H1 (cell line): ENCODE results near the gene GSDME. TPM values are rescaled to one million over a fixed set of nuclear protein-coding genes. Genes with fewer than 3 reads are reported as not detected.

ENCODE experiments used
- CTCF ChIA-PET: fragments of 300-600 bp; sonication (Branson Sonifier 250); formaldehyde crosslinking; loops from one replicate; lab custom pipeline; 2021; ENCODE audit not compliant: partially characterized antibody; lab: Charles Lee
- POLR2A ChIA-PET: fragments of 300-600 bp; sonication (Branson Sonifier 250); formaldehyde crosslinking; loops from one replicate; lab custom pipeline; 2021; ENCODE audit warnings: inconsistent platforms; ENCODE audit not compliant: partially characterized antibody; lab: Charles Lee
- DNase-seq, 2 experiments: peaks; one replicate each; pipeline versions ENCODE4 v3.0.0 to v3.0.0-alpha.2; 2010 to 2022; ENCODE audit warnings: low spot score in 2 of 2, low read depth in 1 of 2, mixed read lengths in 1 of 2
- FAIRE-seq: peaks from 2 replicates; lab custom pipeline; 2011; peaks lifted over from hg19 to GRCh38; lab: Jason Lieb, UNC
- H2AFZ ChIP-seq: 2 replicates; pipeline ENCODE4 v1.8.1; 2012; ENCODE audit warnings: low read length, inconsistent platforms
- H2AK5ac ChIP-seq: 2 replicates; pipeline ENCODE4 v1.6.1; 2013; ENCODE audit warnings: low read depth, low read length
- H2BK120ac ChIP-seq: replicated peaks from 2 replicates; pipeline ENCODE3; 2013; ENCODE audit warnings: low read depth, low read length, inconsistent platforms
- H2BK12ac ChIP-seq: 2 replicates; pipeline ENCODE4 v1.6.1; 2013; ENCODE audit warnings: low read depth, low read length
- H2BK15ac ChIP-seq: 2 replicates; pipeline ENCODE4 v1.6.1; 2013; ENCODE audit warnings: low read length
- H2BK20ac ChIP-seq: 2 replicates; pipeline ENCODE4 v1.6.1; 2013; ENCODE audit warnings: low read length
- H2BK5ac ChIP-seq: 2 replicates; pipeline ENCODE4 v1.6.1; 2013; ENCODE audit warnings: low read depth, low read length
- H3K14ac ChIP-seq: 2 replicates; pipeline ENCODE4 v1.6.1; 2013; ENCODE audit warnings: inconsistent platforms; ENCODE audit not compliant: insufficient read length
- H3K18ac ChIP-seq: 2 replicates; pipeline ENCODE4 v1.6.1; 2013; ENCODE audit warnings: low read length; ENCODE audit errors: extremely low read depth
- H3K23ac ChIP-seq: 2 replicates; pipeline ENCODE4 v1.6.1; 2013; ENCODE audit warnings: inconsistent platforms; ENCODE audit not compliant: insufficient read length
- H3K23me2 ChIP-seq: 2 replicates; pipeline ENCODE4 v1.6.1; 2013; ENCODE audit warnings: low read depth, low read length
- H3K27ac ChIP-seq: 2 replicates; pipeline ENCODE4 v1.6.1; 2011; ENCODE audit warnings: low read depth, low read length, inconsistent platforms
- H3K27me3 ChIP-seq, 4 experiments: replicated peaks in 1 of 4; 1 replicate in 1 of 4; 2 replicates in 3 of 4; pipeline versions ENCODE4 v1.6.1 to v1.8.1; 2011 to 2013; ENCODE audit warnings: low read length in 3 of 4, mild to moderate bottlenecking in 3 of 4, inconsistent platforms in 2 of 4, mixed read lengths in 2 of 4, moderate library complexity in 1 of 4; ENCODE audit not compliant: control insufficient read depth in 3 of 4, insufficient read depth in 3 of 4; ENCODE audit errors: extremely low read depth in 1 of 4
- H3K36me3 ChIP-seq, 4 experiments: 2 replicates each; pipeline versions ENCODE4 v1.6.1 to v1.8.1; 2011 to 2013; ENCODE audit warnings: mild to moderate bottlenecking in 4 of 4, low read length in 3 of 4, moderate library complexity in 2 of 4, control low read depth in 1 of 4, inconsistent platforms in 1 of 4; ENCODE audit not compliant: insufficient read depth in 4 of 4, control insufficient read depth in 2 of 4
- H3K4ac ChIP-seq: replicated peaks from 2 replicates; pipeline ENCODE3; 2013; ENCODE audit warnings: low read length, low read depth, mixed read lengths, inconsistent platforms; ENCODE audit not compliant: insufficient read length
- H3K4me1 ChIP-seq, 4 experiments: replicated peaks in 1 of 4; 1 replicate in 1 of 4; 2 replicates in 3 of 4; pipeline versions ENCODE4 v1.6.1 to v1.8.1; 2011 to 2013; ENCODE audit warnings: low read length in 3 of 4, inconsistent platforms in 2 of 4, mixed read lengths in 1 of 4; ENCODE audit not compliant: insufficient read depth in 4 of 4, control insufficient read depth in 3 of 4
- H3K4me2 ChIP-seq, 2 experiments: 2 replicates each; pipeline versions ENCODE4 v1.6.1 to v1.8.1; 2011 to 2013; ENCODE audit warnings: low read depth in 2 of 2, low read length in 2 of 2, control low read depth in 1 of 2, inconsistent platforms in 1 of 2, mild to moderate bottlenecking in 1 of 2; ENCODE audit not compliant: insufficient read depth in 1 of 2
- H3K4me3 ChIP-seq, 4 experiments: fragments of 200-600, 300-600 bp in 1 of 4; sonication (generic), shearing (Covaris generic), sonication (Bioruptor Twin) in 1 of 4; 2 replicates each; pipeline versions ENCODE4 v1.5.1 to v1.8.1; 2011 to 2016; ENCODE audit warnings: low read length in 4 of 4, low read depth in 3 of 4, control low read depth in 2 of 4, inconsistent platforms in 2 of 4, mild to moderate bottlenecking in 2 of 4, mixed read lengths in 1 of 4, moderate library complexity in 1 of 4; ENCODE audit not compliant: insufficient read depth in 2 of 4; ENCODE audit errors: extremely low read depth in 1 of 4
- H3K56ac ChIP-seq: replicated peaks from 2 replicates; pipeline ENCODE3; 2013; ENCODE audit warnings: low read depth, mild to moderate bottlenecking, mixed read lengths, low read length, inconsistent platforms; ENCODE audit not compliant: insufficient read length
- H3K79me1 ChIP-seq: 2 replicates; pipeline ENCODE4 v1.6.1; 2013; ENCODE audit warnings: low read depth, low read length, control low read depth
- H3K79me2 ChIP-seq, 2 experiments: 2 replicates each; pipeline versions ENCODE4 v1.6.1 to v1.8.1; 2012 to 2013; ENCODE audit warnings: low read length in 2 of 2, mild to moderate bottlenecking in 2 of 2, inconsistent platforms in 1 of 2; ENCODE audit not compliant: insufficient read depth in 2 of 2, control insufficient read depth in 1 of 2
- H3K9ac ChIP-seq, 4 experiments: replicated peaks in 1 of 4; 1 replicate in 1 of 4; 2 replicates in 3 of 4; pipeline versions ENCODE4 v1.6.1 to v1.8.1; 2011 to 2013; ENCODE audit warnings: low read depth in 3 of 4, low read length in 3 of 4, control low read depth in 2 of 4, mild to moderate bottlenecking in 2 of 4, moderate library complexity in 2 of 4, inconsistent platforms in 1 of 4; ENCODE audit errors: extremely low read depth in 1 of 4
- H3K9me3 ChIP-seq, 2 experiments: 2 replicates each; pipeline versions ENCODE4 v1.6.1 to v1.8.1; 2012 to 2013; ENCODE audit warnings: mild to moderate bottlenecking in 2 of 2, moderate library complexity in 2 of 2, control low read depth in 1 of 2, inconsistent platforms in 1 of 2, low read depth in 1 of 2, low read length in 1 of 2, mixed read lengths in 1 of 2; ENCODE audit not compliant: insufficient read depth in 2 of 2
- H4K20me1 ChIP-seq, 2 experiments: replicated peaks in 1 of 2; 2 replicates each; pipeline versions ENCODE3 to v1.8.1; 2011 to 2013; ENCODE audit warnings: inconsistent platforms in 2 of 2, low read length in 2 of 2, mild to moderate bottlenecking in 1 of 2; ENCODE audit not compliant: insufficient read depth in 2 of 2, control insufficient read depth in 1 of 2
- H4K5ac ChIP-seq: 2 replicates; pipeline ENCODE4 v1.6.1; 2013; ENCODE audit warnings: low read length, low read depth, mixed read lengths, inconsistent platforms; ENCODE audit not compliant: insufficient read length
- H4K8ac ChIP-seq: 2 replicates; pipeline ENCODE4 v1.8.0; 2013; ENCODE audit warnings: mild to moderate bottlenecking, moderate library complexity, low read length, inconsistent platforms; ENCODE audit not compliant: insufficient read depth; ENCODE audit errors: extremely low read depth
- H4K91ac ChIP-seq: replicated peaks from 2 replicates; pipeline ENCODE3; 2013; ENCODE audit warnings: low read length, mixed read lengths, inconsistent platforms; ENCODE audit not compliant: insufficient read length
- BRCA1 ChIP-seq: IDR thresholded peaks from 2 replicates; pipeline ENCODE4 v1.6.1; 2012; ENCODE audit warnings: low read depth, low read length, improper control_type of control experiment
- CHD1 ChIP-seq: IDR thresholded peaks from 2 replicates; pipeline ENCODE4 v1.6.1; 2012; ENCODE audit warnings: low read depth, low read length, improper control_type of control experiment
- CHD2 ChIP-seq: IDR thresholded peaks from 2 replicates; pipeline ENCODE4 v1.6.1; 2012; ENCODE audit warnings: low read length, improper control_type of control experiment
- EP300 ChIP-seq, 2 experiments: IDR thresholded peaks; 1 replicate in 1 of 2; 2 replicates in 1 of 2; pipeline ENCODE4 v1.6.1; 2011 to 2012; ENCODE audit warnings: low read depth in 2 of 2, low read length in 2 of 2, mild to moderate bottlenecking in 2 of 2, borderline replicate concordance in 1 of 2, inconsistent platforms in 1 of 2, moderate library complexity in 1 of 2
- GABPA ChIP-seq: IDR thresholded peaks from 2 replicates; pipeline ENCODE4 v1.6.1; 2011; ENCODE audit warnings: mild to moderate bottlenecking, low read length, moderate library complexity, borderline replicate concordance; ENCODE audit not compliant: insufficient read depth
- JUND ChIP-seq: IDR thresholded peaks from 2 replicates; pipeline ENCODE4 v1.6.1; 2011; ENCODE audit warnings: mild to moderate bottlenecking, improper control_type of control experiment, low read length
- NRF1 ChIP-seq: IDR thresholded peaks from 2 replicates; pipeline ENCODE4 v1.6.1; 2011; ENCODE audit warnings: mild to moderate bottlenecking, low read depth, low read length, improper control_type of control experiment
- POLR2AphosphoS5 ChIP-seq: IDR thresholded peaks from 2 replicates; pipeline ENCODE4 v1.6.1; 2011; ENCODE audit warnings: low read depth, low read length
- RBBP5 ChIP-seq: IDR thresholded peaks from 2 replicates; pipeline ENCODE4 v1.7.1; 2012; ENCODE audit warnings: low read depth, mild to moderate bottlenecking, inconsistent platforms, low read length, moderate library complexity, borderline replicate concordance
- RFX5 ChIP-seq: IDR thresholded peaks from 2 replicates; pipeline ENCODE4 v1.6.1; 2011; ENCODE audit warnings: low read depth, low read length, improper control_type of control experiment, borderline replicate concordance
- SP2 ChIP-seq: IDR thresholded peaks from 2 replicates; pipeline ENCODE4 v1.6.1; 2012; ENCODE audit warnings: mild to moderate bottlenecking, low read length, inconsistent platforms
- TCF12 ChIP-seq: IDR thresholded peaks from 2 replicates; pipeline ENCODE4 v1.6.1; 2011; ENCODE audit warnings: low read depth, mild to moderate bottlenecking, low read length
- WGBS, 2 experiments: shearing (Covaris generic) in 1 of 2; methylation state at CpG; one replicate each; pipeline versions ENCODE4 v1.1.6 to v1.1.7; 2013 to 2015; ENCODE audit warnings: low lambda C conversion rate in 2 of 2, mixed read lengths in 2 of 2, inconsistent platforms in 1 of 2, low coverage in 1 of 2, missing lambda C conversion rate in 1 of 2; ENCODE audit not compliant: insufficient replicate concordance in 2 of 2, insufficient coverage in 1 of 2, insufficient read length in 1 of 2; ENCODE audit errors: extremely low coverage in 1 of 2, missing lambda C conversion rate in 1 of 2; 5-methylcytosine and 5-hydroxymethylcytosine counted together
- polyA plus RNA-seq, 7 experiments: library from polyadenylated mRNA; depleted of rRNA in 3 of 7; stranded (reverse) in 5 of 7; unstranded in 2 of 7; fragments of >200 nt in 5 of 7; fragments of 200-250 nt in 2 of 7; gene quantifications; 1 replicate in 5 of 7; 2 replicates in 1 of 7; 4 replicates in 1 of 7; pipeline versions ENCODE4 v1.2.1 to v1.2.3, GENCODE V29; 2011 to 2013; ENCODE audit warnings: missing spikeins in 2 of 7, mixed read lengths in 2 of 7
- total RNA-seq: library from RNA; stranded (reverse); fragmentation: NEBNext Ultra II Directional; extraction: Animal tissue kit (Norgen Biotek cat#: 25700); gene quantifications from 2 replicates; pipeline ENCODE4 v1.2.1, GENCODE V29; 2021
- TF ChIP-seq, protein P1 (sequence below): IDR thresholded peaks from 2 replicates; pipeline ENCODE4 v1.6.1; 2012; ENCODE audit warnings: inconsistent platforms

GSDME gene
- total and polyA plus RNA-seq, 2 of the 8 experiments (the other 6 are each of a cell fraction or from before 2014, with no cell fraction given) = 5.4 to 7.6 TPM

DNA sequence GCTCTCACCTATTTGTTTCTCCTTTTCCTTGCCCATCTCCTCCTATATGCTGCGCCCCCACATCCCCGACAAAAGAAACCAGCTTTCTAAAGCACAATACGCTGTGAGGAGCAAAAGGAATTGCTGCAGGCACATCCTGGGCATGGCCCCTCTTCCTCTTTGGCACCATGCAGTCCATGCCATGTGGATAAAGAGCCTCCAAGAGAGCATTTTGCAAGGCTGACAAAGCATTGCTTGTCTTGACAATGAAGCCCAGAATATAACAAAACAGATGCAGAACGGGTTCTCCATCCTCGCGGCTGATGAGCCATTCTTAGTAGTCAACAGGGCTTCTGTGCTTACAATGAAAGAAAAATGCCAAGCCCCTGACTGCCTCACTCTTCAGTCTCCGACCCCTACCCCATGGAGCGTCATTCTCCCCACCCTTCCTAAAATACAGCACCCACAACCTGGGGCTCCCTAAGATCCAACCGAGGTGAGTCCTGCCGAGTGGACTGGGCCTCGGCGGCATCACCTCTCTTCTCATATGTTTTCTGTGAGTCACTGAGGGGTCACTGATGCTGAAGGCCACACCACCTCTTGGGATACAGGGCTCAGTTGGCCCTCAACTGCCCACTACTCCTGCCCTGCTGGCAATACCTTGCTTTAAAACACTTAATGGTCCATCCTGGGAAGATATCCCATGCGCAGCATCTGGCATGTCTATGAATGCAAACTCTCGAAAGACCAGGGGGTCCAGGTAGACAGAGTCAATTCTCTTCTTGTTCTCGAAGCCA is 47.5 kb downstream of the GSDME start:
- ChIA-PET CTCF (interaction anchor here (0.7 to 2.4 kb wide), 6 partner anchors 9 to 134 kb away, joined by 3 to 12 read pairs (median 4); no protein-coding TSS in a partner anchor), POLR2A (no interaction called here)
- Histone ChIP-seq H2BK120ac (no peak overlapping the region), H4K91ac (no peak overlapping the region), H3K23me2 (no peaks in the 10 kb centered on the region), H3K14ac (no peak overlapping the region), H3K23ac (no peak overlapping the region), H3K79me1 (no peaks in the 10 kb centered on the region), H2BK12ac (no peak overlapping the region), H3K4me1 (peaks cover 0 to 5% (median 2%) of the 10 kb centered on the region in 4 experiments; a peak in 3 of 7 replicates), H3K36me3 (no peaks in the 10 kb centered on the region), H3K56ac (no peak overlapping the region), H2BK15ac (no peak overlapping the region), H2BK5ac (no peak overlapping the region), H3K4me3 (no peak overlapping the region), H3K27ac (no peak overlapping the region), H3K18ac (no peak overlapping the region), H2BK20ac (no peak overlapping the region), H4K5ac (no peak overlapping the region), H3K4me2 (no peak overlapping the region), H2AFZ (no peak overlapping the region), H4K8ac (no peak overlapping the region), H3K4ac (no peak overlapping the region), H3K9me3 (no peaks in the 10 kb centered on the region), H3K27me3 (no peaks in the 10 kb centered on the region), H2AK5ac (no peak overlapping the region), H4K20me1 (peaks cover 0 to 2% of the 10 kb centered on the region in 2 experiments), H3K79me2 (no peaks in the 10 kb centered on the region), H3K9ac (no peak overlapping the region)
- DNase-seq (peak in 1 of 2 experiments; percentile 40), FAIRE-seq (no peak)
- WGBS, 2 experiments = 93% methylated on average over 15 of the region's 15 CpGs; no CpG with 5 or more reads in 1 of the 2 experiments
- TF ChIP-seq, protein P1, sequence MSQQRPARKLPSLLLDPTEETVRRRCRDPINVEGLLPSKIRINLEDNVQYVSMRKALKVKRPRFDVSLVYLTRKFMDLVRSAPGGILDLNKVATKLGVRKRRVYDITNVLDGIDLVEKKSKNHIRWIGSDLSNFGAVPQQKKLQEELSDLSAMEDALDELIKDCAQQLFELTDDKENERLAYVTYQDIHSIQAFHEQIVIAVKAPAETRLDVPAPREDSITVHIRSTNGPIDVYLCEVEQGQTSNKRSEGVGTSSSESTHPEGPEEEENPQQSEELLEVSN = no peak
- TF ChIP-seq NRF1 (no peak), RFX5 (no peak), BRCA1 (no peak), JUND (no peak), CHD1 (no peak), POLR2AphosphoS5 (no peak), SP2 (no peak), TCF12 (no peak), CHD2 (no peak), RBBP5 (no peak), EP300 (IDR thresholded peaks at IDR 0.05; ENCODE audit: borderline replicate concordance in 1 of 2, low read depth in 2 of 2, low read length in 2 of 2) (no peak), GABPA (no peak)
